C1 segment of cervical spinal cord (tissue), 14 donors: Measurements from ENCODE around the gene SUGP1.

Source experiments
- DNase-seq, 14 donors: peaks; one replicate each; lab custom pipeline; 2025; lab: John Stamatoyannopoulos, UW

Gene SUGP1

GRCh38 chr19:19227217-19227616, 93.1 kb downstream of the SUGP1 start:
- no peak for DNase-seq

GRCh38 chr19:19226663-19227062, 93.6 kb downstream of the SUGP1 start:
- DNase-seq, result no peak

- no peak for DNase-seq
These were observed 94.1 kb downstream of the SUGP1 start for GRCh38 chr19:19226204-19226603.
